PC-9 (cell line): ENCODE results near the gene IQCH. TPM values are rescaled to one million over a fixed set of nuclear protein-coding genes. Genes with fewer than 3 reads are reported as not detected.

Source experiments
- BruUV-seq: library from RNA; stranded (reverse); fragments of 400-500 nt; replicated peaks from 2 replicates; lab custom pipeline; 2021; lab: Mats Ljungman, UMichigan
- CTCF ChIA-PET: fragments of 300-600 bp; sonication (Branson Sonifier 250); formaldehyde crosslinking; loops from one replicate; lab custom pipeline; 2022; ENCODE audit warnings: antibody characterized with exemption; lab: Charles Lee
- POLR2A ChIA-PET: fragments of 300-600 bp; sonication (Branson Sonifier 250); formaldehyde crosslinking; loops from one replicate; lab custom pipeline; 2022; ENCODE audit warnings: antibody characterized with exemption; ENCODE audit not compliant: unreplicated experiment; lab: Charles Lee
- DNase-seq, 2 experiments: peaks; one replicate each; pipeline versions ENCODE4 v3.0.0 to v3.0.0-alpha.2; 2015 to 2022; ENCODE audit warnings: mixed read lengths in 1 of 2
- H2AFZ ChIP-seq: fragments of 200-600 bp; sonication (generic); 2 replicates; pipeline ENCODE4 v1.8.1; 2017; ENCODE audit warnings: antibody characterized with exemption
- H3F3A ChIP-seq: fragments of 200-600 bp; sonication (generic); 2 replicates; pipeline ENCODE4 v1.8.1; 2017; ENCODE audit warnings: antibody characterized with exemption, mild to moderate bottlenecking, low read depth; ENCODE audit not compliant: insufficient read depth
- H3K27ac ChIP-seq: fragments of 200-600 bp; sonication (generic); 2 replicates; pipeline ENCODE4 v1.6.1; 2016; ENCODE audit warnings: mixed run types
- H3K27me3 ChIP-seq: fragments of 200-600 bp; sonication (generic); 2 replicates; pipeline ENCODE4 v1.6.1; 2016; ENCODE audit warnings: low read depth, mixed run types; ENCODE audit not compliant: insufficient read depth
- H3K36me3 ChIP-seq: fragments of 200-600 bp; sonication (generic); 2 replicates; pipeline ENCODE4 v1.6.1; 2016; ENCODE audit warnings: low read depth, mixed run types
- H3K4me1 ChIP-seq: fragments of 200-600 bp; sonication (generic); replicated peaks from 2 replicates; pipeline ENCODE4 v1.6.1; 2016; ENCODE audit warnings: mixed run types; ENCODE audit not compliant: insufficient read depth
- H3K4me2 ChIP-seq: fragments of 200-600 bp; sonication (generic); 2 replicates; pipeline ENCODE4 v1.6.1; 2017; ENCODE audit warnings: mixed run types
- H3K4me3 ChIP-seq: fragments of 200-600 bp; sonication (generic); 2 replicates; pipeline ENCODE4 v1.6.1; 2016; ENCODE audit warnings: mixed run types
- H3K79me2 ChIP-seq: fragments of 200-600 bp; sonication (generic); 2 replicates; pipeline ENCODE4 v1.6.1; 2017; ENCODE audit warnings: low read depth, mixed run types
- H3K9me2 ChIP-seq: fragments of 200-600 bp; sonication (generic); 2 replicates; pipeline ENCODE4 v1.8.1; 2017; ENCODE audit warnings: mild to moderate bottlenecking; ENCODE audit not compliant: insufficient read depth
- H3K9me3 ChIP-seq: fragments of 200-600 bp; sonication (generic); 2 replicates; pipeline ENCODE4 v1.8.1; 2016; ENCODE audit warnings: low read depth; ENCODE audit not compliant: insufficient read depth
- H4K20me1 ChIP-seq: fragments of 200-600 bp; sonication (generic); 2 replicates; pipeline ENCODE4 v1.8.1; 2017; ENCODE audit not compliant: insufficient read depth
- EZH2 ChIP-seq: fragments of 200-600 bp; sonication (generic); IDR thresholded peaks from 2 replicates; pipeline ENCODE4 v1.8.0; 2017; ENCODE audit warnings: antibody characterized with exemption, low read depth
- intact Hi-C: fragments of 100-400 bp; cut with micrococcal nuclease; formaldehyde crosslinking; loops from one replicate; pipeline ENCODE4 v1.10.0; 2022; ENCODE audit not compliant: unreplicated experiment
- total RNA-seq: library from RNA; stranded (reverse); gene quantifications from 2 replicates; pipeline ENCODE4 v1.2.3, GENCODE V29; 2021
- TF ChIP-seq, protein P1 (sequence below): fragments of 200-600 bp; sonication (generic); conservative IDR thresholded peaks from 2 replicates; pipeline ENCODE4 v1.6.1; 2017; ENCODE audit warnings: mixed run types, antibody characterized with exemption, mild to moderate bottlenecking, moderate library complexity

IQCH gene
- total RNA-seq, 1 experiment from 2014 or later = 7.5 TPM

DNA sequence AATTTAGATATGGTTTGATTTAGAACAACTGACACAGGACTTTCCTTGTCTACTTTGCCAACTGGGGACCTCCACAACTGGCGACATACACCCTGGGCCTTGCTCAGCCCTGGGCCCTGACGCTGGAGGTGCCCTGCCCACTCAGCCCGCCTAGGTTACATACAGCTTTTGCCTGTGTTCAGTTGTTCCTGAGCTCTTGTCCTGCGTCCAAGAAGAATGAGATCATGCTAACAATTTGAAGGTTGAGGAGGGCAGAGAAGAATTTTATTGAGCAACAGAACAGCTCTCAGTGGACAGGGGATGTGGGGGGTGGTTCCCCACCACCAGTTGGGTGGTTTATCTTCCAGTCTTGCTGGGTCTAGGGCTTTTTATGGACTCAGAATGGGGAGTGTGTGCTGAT, 67.9 kb downstream of the IQCH start:
- Histone ChIP-seq H3K4me2 (no peak overlapping the region), H3F3A (no peaks in the 10 kb centered on the region), H3K4me1 (no peaks in the 10 kb centered on the region), H3K9me2 (no peaks in the 10 kb centered on the region), H3K36me3 (no peaks in the 10 kb centered on the region), H3K27ac (no peak overlapping the region), H3K4me3 (no peak overlapping the region), H2AFZ (no peak overlapping the region), H3K27me3 (no peaks in the 10 kb centered on the region), H3K9me3 (peaks cover 4% of the 10 kb centered on the region; the same call in 1 of the 2 replicates), H4K20me1 (no peaks in the 10 kb centered on the region), H3K79me2 (no peaks in the 10 kb centered on the region)
- POLR2A ChIA-PET = no interaction called here
- DNase-seq = no peak
- TF ChIP-seq, protein P1, sequence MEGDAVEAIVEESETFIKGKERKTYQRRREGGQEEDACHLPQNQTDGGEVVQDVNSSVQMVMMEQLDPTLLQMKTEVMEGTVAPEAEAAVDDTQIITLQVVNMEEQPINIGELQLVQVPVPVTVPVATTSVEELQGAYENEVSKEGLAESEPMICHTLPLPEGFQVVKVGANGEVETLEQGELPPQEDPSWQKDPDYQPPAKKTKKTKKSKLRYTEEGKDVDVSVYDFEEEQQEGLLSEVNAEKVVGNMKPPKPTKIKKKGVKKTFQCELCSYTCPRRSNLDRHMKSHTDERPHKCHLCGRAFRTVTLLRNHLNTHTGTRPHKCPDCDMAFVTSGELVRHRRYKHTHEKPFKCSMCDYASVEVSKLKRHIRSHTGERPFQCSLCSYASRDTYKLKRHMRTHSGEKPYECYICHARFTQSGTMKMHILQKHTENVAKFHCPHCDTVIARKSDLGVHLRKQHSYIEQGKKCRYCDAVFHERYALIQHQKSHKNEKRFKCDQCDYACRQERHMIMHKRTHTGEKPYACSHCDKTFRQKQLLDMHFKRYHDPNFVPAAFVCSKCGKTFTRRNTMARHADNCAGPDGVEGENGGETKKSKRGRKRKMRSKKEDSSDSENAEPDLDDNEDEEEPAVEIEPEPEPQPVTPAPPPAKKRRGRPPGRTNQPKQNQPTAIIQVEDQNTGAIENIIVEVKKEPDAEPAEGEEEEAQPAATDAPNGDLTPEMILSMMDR = no peak
- TF ChIP-seq EZH2 = no peak
- BruUV-seq = no TSS peak
- intact Hi-C loops = no loop called here
- CTCF ChIA-PET = no interaction called here

DNA sequence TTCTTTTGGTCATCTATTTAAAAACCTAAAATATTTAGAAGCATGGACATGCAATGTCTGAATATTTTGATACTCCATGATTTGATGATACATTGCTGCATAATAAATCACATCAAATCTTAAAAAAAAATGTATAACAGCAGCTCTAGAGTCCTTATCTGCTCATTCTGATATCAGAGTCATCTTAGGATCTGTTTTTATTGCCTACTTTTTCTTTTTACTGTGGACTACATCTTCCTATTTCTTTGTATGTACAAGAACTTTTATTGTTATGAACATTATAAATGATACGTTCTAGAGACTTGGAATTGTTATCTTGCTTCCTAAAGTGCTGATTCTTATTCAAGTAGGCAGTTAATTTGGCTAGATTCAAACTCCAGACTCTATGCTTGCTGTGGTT, 72.7 kb downstream of the IQCH start:
- H3F3A ChIP-seq = no peaks in the 10 kb centered on the region
- H3K27ac ChIP-seq = no peak overlapping the region
- CTCF ChIA-PET = no interaction called here
- TF ChIP-seq, protein P1 = no peak
- no peak for TF ChIP-seq EZH2
- peaks cover 3% of the 10 kb centered on the region; the same call in 1 of the 2 replicates for H3K9me3 ChIP-seq
- H4K20me1 ChIP-seq = no peaks in the 10 kb centered on the region
- no peaks in the 10 kb centered on the region for H3K79me2 ChIP-seq
- no peaks in the 10 kb centered on the region for H3K36me3 ChIP-seq
- H3K9me2 ChIP-seq = no peaks in the 10 kb centered on the region
- BruUV-seq = no TSS peak
- H3K4me2 ChIP-seq = no peak overlapping the region
- no peak overlapping the region for H2AFZ ChIP-seq
- H3K4me3 ChIP-seq = no peak overlapping the region
- H3K4me1 ChIP-seq = no peaks in the 10 kb centered on the region
- no peak for DNase-seq
- intact Hi-C loops = no loop called here
- POLR2A ChIA-PET = no interaction called here
- no peaks in the 10 kb centered on the region for H3K27me3 ChIP-seq

DNA sequence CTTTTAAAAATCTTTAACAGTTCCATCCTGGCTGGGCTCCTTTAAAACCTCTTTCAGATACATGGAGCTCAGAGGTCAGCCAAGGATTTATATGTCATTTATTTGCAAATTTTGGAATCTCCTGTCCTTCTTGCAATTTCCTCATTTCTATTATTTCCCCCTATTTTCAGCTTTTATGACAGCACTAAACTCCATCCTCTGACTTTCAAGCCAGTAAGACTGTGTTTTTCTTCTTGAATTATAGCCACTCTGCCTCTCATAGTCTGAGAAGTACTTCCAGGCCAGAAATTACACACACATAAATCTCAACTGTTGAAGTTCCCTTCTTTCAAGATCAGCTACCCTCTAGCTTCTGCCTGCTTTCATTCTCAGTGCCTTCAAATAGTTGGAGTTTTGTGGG, 73.2 kb downstream of the IQCH start:
- no TSS peak for BruUV-seq
- Histone ChIP-seq H3F3A (no peaks in the 10 kb centered on the region), H3K9me2 (no peaks in the 10 kb centered on the region), H3K79me2 (no peaks in the 10 kb centered on the region), H3K9me3 (no peaks in the 10 kb centered on the region), H3K36me3 (no peaks in the 10 kb centered on the region), H2AFZ (no peak overlapping the region), H3K4me2 (no peak overlapping the region), H4K20me1 (no peaks in the 10 kb centered on the region), H3K4me3 (no peak overlapping the region), H3K27ac (no peak overlapping the region), H3K4me1 (no peaks in the 10 kb centered on the region), H3K27me3 (no peaks in the 10 kb centered on the region)
- CTCF ChIA-PET = no interaction called here
- TF ChIP-seq, protein P1 = no peak
- TF ChIP-seq EZH2 = no peak
- DNase-seq = no peak
- intact Hi-C loops = no loop called here
- POLR2A ChIA-PET = no interaction called here
